ENCODE data around the gene CACNB3.

GRCh38 chr12:48773686-48774085, 44.6 kb upstream of the CACNB3 start:
- TF ChIP-seq CTCF (IDR thresholded peaks at IDR 0.05; ENCODE audit: low read depth, low read length) (no peak), EZH2phosphoT487 (IDR thresholded peaks at IDR 0.05; ENCODE audit: low read depth) (no peak)

All from OCI-LY3 (cell line).